WTC11 (cell line): ENCODE results near the gene PABPN1L. TPM values are rescaled to one million over a fixed set of nuclear protein-coding genes. Genes with fewer than 3 reads are reported as not detected.

ENCODE experiments used
- ATAC-seq: fragments of 200-7000 bp; cut with Tn5 transposase; 2 replicates; pipeline ENCODE4 v1.10.0; 2021; ENCODE audit warnings: mild to moderate bottlenecking, moderate library complexity
- CTCF ChIA-PET: fragments of 300-600 bp; sonication (Branson Sonifier 250); formaldehyde crosslinking; loops from one replicate; lab custom pipeline; 2021; ENCODE audit warnings: antibody characterized with exemption; lab: Charles Lee
- POLR2A ChIA-PET: fragments of 350-600 bp; sonication (Branson Sonifier 250); formaldehyde crosslinking; loops from one replicate; lab custom pipeline; 2021; ENCODE audit warnings: antibody characterized with exemption; lab: Charles Lee
- DNase-seq: peaks from one replicate; pipeline ENCODE4 v3.0.0; 2021; ENCODE audit warnings: low spot score
- H3K27ac Mint-ChIP-seq: 2 replicates; pipeline ENCODE4 v1.8.0; 2021; ENCODE audit warnings: mixed read lengths
- H3K27me3 Mint-ChIP-seq: 2 replicates; pipeline ENCODE4 v1.8.0; 2021; ENCODE audit warnings: low read depth, mild to moderate bottlenecking, moderate library complexity, mixed read lengths
- H3K36me3 Mint-ChIP-seq: 2 replicates; pipeline ENCODE4 v1.8.0; 2021; ENCODE audit warnings: mixed read lengths
- H3K4me1 Mint-ChIP-seq: 2 replicates; pipeline ENCODE4 v1.8.0; 2022; ENCODE audit warnings: mixed read lengths
- H3K4me3 Mint-ChIP-seq: 2 replicates; pipeline ENCODE4 v1.8.0; 2021; ENCODE audit warnings: mild to moderate bottlenecking, moderate library complexity, mixed read lengths
- H3K9me3 Mint-ChIP-seq: 2 replicates; pipeline ENCODE4 v1.8.0; 2021; ENCODE audit warnings: mixed read lengths
- ATF1 ChIP-seq: sonication (generic); formaldehyde crosslinking; IDR thresholded peaks from 2 replicates; pipeline ENCODE4 v1.8.1; 2023; ENCODE audit warnings: mild to moderate bottlenecking, moderate library complexity, missing genetic modification reagents
- E2F5 ChIP-seq: sonication (generic); formaldehyde crosslinking; IDR thresholded peaks from 2 replicates; pipeline ENCODE4 v1.8.1; 2022; ENCODE audit warnings: mild to moderate bottlenecking, moderate library complexity, missing genetic modification reagents
- EMX1 ChIP-seq: fragments of 250-450 bp; sonication (Bioruptor Pico); IDR thresholded peaks from 2 replicates; pipeline ENCODE4 v1.8.0; 2021; ENCODE audit warnings: mild to moderate bottlenecking
- ESRRA ChIP-seq: sonication (generic); formaldehyde crosslinking; IDR thresholded peaks from 2 replicates; pipeline ENCODE4 v1.8.1; 2022; ENCODE audit warnings: mild to moderate bottlenecking, missing genetic modification reagents, borderline replicate concordance
- FOXJ3 ChIP-seq: sonication (generic); formaldehyde crosslinking; IDR thresholded peaks from 2 replicates; pipeline ENCODE4 v1.9.0; 2021; ENCODE audit warnings: missing genetic modification reagents, mild to moderate bottlenecking, borderline replicate concordance
- FOXK1 ChIP-seq: sonication (generic); formaldehyde crosslinking; IDR thresholded peaks from 2 replicates; pipeline ENCODE4 v1.8.0; 2022; ENCODE audit warnings: mild to moderate bottlenecking, moderate library complexity, missing genetic modification reagents
- FOXP1 ChIP-seq: sonication (generic); formaldehyde crosslinking; IDR thresholded peaks from 2 replicates; pipeline ENCODE4 v1.8.0; 2022; ENCODE audit warnings: missing genetic modification reagents, mild to moderate bottlenecking, moderate library complexity, borderline replicate concordance
- GABPB1 ChIP-seq: sonication (generic); formaldehyde crosslinking; IDR thresholded peaks from 2 replicates; pipeline ENCODE4 v1.8.1; 2023; ENCODE audit warnings: mild to moderate bottlenecking, missing genetic modification reagents
- GRHL2 ChIP-seq: fragments of 250-450 bp; sonication (Bioruptor Pico); IDR thresholded peaks from 2 replicates; pipeline ENCODE4 v1.8.0; 2022; ENCODE audit warnings: mild to moderate bottlenecking, moderate library complexity; ENCODE audit not compliant: insufficient replicate concordance, severe bottlenecking
- HMGA2 ChIP-seq: fragments of 250-450 bp; sonication (Bioruptor Pico); IDR thresholded peaks from 2 replicates; pipeline ENCODE4 v1.4.0; 2021; ENCODE audit warnings: mild to moderate bottlenecking, moderate library complexity
- IRF2 ChIP-seq: sonication (generic); formaldehyde crosslinking; IDR thresholded peaks from 2 replicates; pipeline ENCODE4 v1.8.0; 2022; ENCODE audit warnings: low read depth, missing genetic modification reagents, borderline replicate concordance
- NFYB ChIP-seq: sonication (generic); formaldehyde crosslinking; conservative IDR thresholded peaks from 2 replicates; pipeline ENCODE4 v1.8.0; 2022; ENCODE audit warnings: low read depth, missing genetic modification reagents
- SP1 ChIP-seq: sonication (generic); formaldehyde crosslinking; conservative IDR thresholded peaks from 2 replicates; pipeline ENCODE4 v1.8.1; 2022; ENCODE audit warnings: missing genetic modification reagents
- TEAD1 ChIP-seq: sonication (generic); formaldehyde crosslinking; IDR thresholded peaks from 2 replicates; pipeline ENCODE4 v1.8.0; 2022; ENCODE audit warnings: mild to moderate bottlenecking, missing genetic modification reagents
- ZNF219 ChIP-seq: sonication (generic); formaldehyde crosslinking; IDR thresholded peaks from 2 replicates; pipeline ENCODE4 v1.8.0; 2023; ENCODE audit warnings: missing genetic modification reagents, mild to moderate bottlenecking, borderline replicate concordance
- ZNF232 ChIP-seq: sonication (generic); formaldehyde crosslinking; IDR thresholded peaks from 2 replicates; pipeline ENCODE4 v1.8.0; 2022; ENCODE audit warnings: mild to moderate bottlenecking, missing genetic modification reagents
- ZNF281 ChIP-seq: sonication (generic); formaldehyde crosslinking; IDR thresholded peaks from 2 replicates; pipeline ENCODE4 v1.8.0; 2023; ENCODE audit warnings: mild to moderate bottlenecking, missing genetic modification reagents
- ZNF671 ChIP-seq: fragments of 250-450 bp; sonication (Bioruptor Pico); IDR thresholded peaks from 2 replicates; pipeline ENCODE4 v1.8.0; 2021; ENCODE audit warnings: mild to moderate bottlenecking
- total RNA-seq: library from RNA; stranded (reverse); gene quantifications from 3 replicates; pipeline ENCODE4 v1.2.3, GENCODE V29; 2021
- TF ChIP-seq, protein P1 (sequence below): fragments of 250-450 bp; sonication (Bioruptor Pico); conservative IDR thresholded peaks from 2 replicates; pipeline ENCODE4 v1.9.0; 2021; ENCODE audit warnings: mild to moderate bottlenecking
- TF ChIP-seq, protein P2 (sequence below): sonication (generic); formaldehyde crosslinking; IDR thresholded peaks from 2 replicates; pipeline ENCODE4 v1.8.0; 2022; ENCODE audit warnings: mild to moderate bottlenecking, missing genetic modification reagents

PABPN1L gene
- total RNA-seq, 1 experiment from 2014 or later: not detected

GRCh38 chr16:88844419-88845036 lies 21.9 kb downstream of the PABPN1L start:
- H3K36me3 Mint-ChIP-seq: peaks cover 4% of the 10 kb centered on the region
- ChIA-PET CTCF (interaction anchor here (1.0 to 2.4 kb wide), 3 partner anchors 13 to 107 kb away, joined by 3 to 9 read pairs (median 7); partner anchors contain the start of genes GALNS and TRAPPC2L), POLR2A (no interaction called here)
- no peaks in the 10 kb centered on the region for H3K4me1 Mint-ChIP-seq
- TF ChIP-seq ZNF219 (CRISPR knock-in tag): no peak
- no peak for TF ChIP-seq NFYB (CRISPR knock-in tag)
- TF ChIP-seq, protein P1, sequence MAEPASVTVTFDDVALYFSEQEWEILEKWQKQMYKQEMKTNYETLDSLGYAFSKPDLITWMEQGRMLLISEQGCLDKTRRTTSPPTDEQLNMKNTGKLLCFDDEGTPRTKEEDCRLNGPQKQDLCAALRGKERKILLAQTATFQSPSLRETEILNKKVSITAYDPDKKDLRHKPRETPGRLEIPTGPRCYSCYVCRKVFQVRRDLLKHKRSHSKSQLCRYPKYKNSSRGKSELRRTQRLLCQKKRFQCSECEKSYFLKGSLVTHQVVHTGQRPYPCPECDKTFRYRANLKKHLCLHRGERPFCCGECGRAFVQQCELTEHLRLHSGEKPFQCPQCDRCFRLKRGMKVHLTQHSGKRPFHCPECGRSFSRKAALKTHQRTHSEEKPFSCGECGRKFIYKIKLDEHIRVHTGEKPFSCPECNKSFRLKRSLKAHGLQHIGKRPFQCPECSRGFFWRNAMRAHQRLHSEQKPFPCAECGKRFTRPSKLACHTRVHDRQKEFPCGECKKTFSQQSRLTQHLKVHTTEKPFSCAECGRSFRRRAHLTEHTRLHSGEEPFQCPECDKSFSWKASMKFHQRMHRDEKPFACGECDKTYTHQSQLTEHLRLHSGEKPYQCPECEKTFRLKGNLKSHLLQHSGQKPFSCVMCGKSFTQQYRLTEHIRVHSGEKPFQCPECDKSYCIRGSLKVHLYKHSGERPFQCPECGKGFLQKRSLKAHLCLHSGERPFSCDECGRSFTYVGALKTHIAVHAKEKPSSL: no peak
- TF ChIP-seq ZNF671 (CRISPR knock-in tag): no peak
- no peak for TF ChIP-seq FOXK1 (CRISPR knock-in tag)
- H3K27me3 Mint-ChIP-seq: no peaks in the 10 kb centered on the region
- no peak overlapping the region for H3K4me3 Mint-ChIP-seq
- peak; percentile 31 for DNase-seq
- H3K27ac Mint-ChIP-seq: peak overlapping the region; percentile 90
- ATAC-seq: peak; percentile 76
- no peaks in the 10 kb centered on the region for H3K9me3 Mint-ChIP-seq

DNA sequence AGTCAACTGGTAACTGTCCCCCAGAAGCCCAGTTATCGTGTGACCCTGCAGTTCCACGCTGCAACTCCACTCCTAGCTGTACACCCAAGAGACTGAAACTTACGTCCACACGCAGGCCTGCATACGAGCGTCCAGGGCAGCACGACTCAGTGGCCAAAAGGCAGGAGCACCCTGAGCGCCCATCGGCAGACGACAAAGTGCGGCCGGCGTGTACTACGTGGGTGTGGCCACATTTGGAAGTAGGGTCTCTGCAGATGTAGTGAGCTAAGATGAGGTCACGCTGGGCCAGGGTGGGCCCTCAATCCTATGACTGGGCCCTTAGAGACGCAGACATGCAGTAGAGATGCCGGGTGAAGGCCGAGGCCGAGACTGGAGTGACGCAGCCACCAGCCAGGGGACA lies 23.2 kb downstream of the PABPN1L start:
- no peak overlapping the region for H3K27ac Mint-ChIP-seq
- no peak overlapping the region for H3K4me3 Mint-ChIP-seq
- H3K9me3 Mint-ChIP-seq: no peaks in the 10 kb centered on the region
- ChIA-PET CTCF (no interaction called here), POLR2A (no interaction called here)
- peaks cover 4% of the 10 kb centered on the region for H3K36me3 Mint-ChIP-seq
- no peaks in the 10 kb centered on the region for H3K27me3 Mint-ChIP-seq
- ATAC-seq (no peak), DNase-seq (no peak)
- TF ChIP-seq TEAD1: no peak
- TF ChIP-seq GABPB1 (CRISPR knock-in tag): no peak
- no peak for TF ChIP-seq E2F5 (CRISPR knock-in tag)
- TF ChIP-seq, protein P2, sequence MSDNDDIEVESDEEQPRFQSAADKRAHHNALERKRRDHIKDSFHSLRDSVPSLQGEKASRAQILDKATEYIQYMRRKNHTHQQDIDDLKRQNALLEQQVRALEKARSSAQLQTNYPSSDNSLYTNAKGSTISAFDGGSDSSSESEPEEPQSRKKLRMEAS (CRISPR knock-in tag): no peak
- TF ChIP-seq ZNF219 (CRISPR knock-in tag): no peak
- TF ChIP-seq ATF1 (CRISPR knock-in tag): no peak
- TF ChIP-seq IRF2 (CRISPR knock-in tag): no peak
- H3K4me1 Mint-ChIP-seq: no peaks in the 10 kb centered on the region

GRCh38 chr16:88842806-88843205 lies 23.7 kb downstream of the PABPN1L start:
- no peak for ATAC-seq
- Mint-ChIP-seq H3K27ac (no peak overlapping the region), H3K36me3 (peaks cover 4% of the 10 kb centered on the region), H3K4me3 (no peak overlapping the region), H3K4me1 (no peaks in the 10 kb centered on the region), H3K27me3 (no peaks in the 10 kb centered on the region), H3K9me3 (no peaks in the 10 kb centered on the region)
- CTCF ChIA-PET: no interaction called here
- no peak for DNase-seq
- TF ChIP-seq FOXP1 (CRISPR knock-in tag) (no peak), GABPB1 (CRISPR knock-in tag) (no peak), GRHL2 (CRISPR knock-in tag) (no peak), FOXJ3 (no peak), ESRRA (CRISPR knock-in tag) (no peak), EMX1 (CRISPR knock-in tag) (no peak), ZNF232 (no peak), HMGA2 (no peak), SP1 (no peak), ZNF281 (CRISPR knock-in tag) (no peak)
- POLR2A ChIA-PET: no interaction called here
